ENCODE measurements around the gene RNF19B. TPM values are rescaled to one million over a fixed set of nuclear protein-coding genes. Genes with fewer than 3 reads are reported as not detected.

RNF19B gene
- total and polyA plus RNA-seq, 2 experiments from 2014 or later: 15.8 to 17.8 TPM

DNA sequence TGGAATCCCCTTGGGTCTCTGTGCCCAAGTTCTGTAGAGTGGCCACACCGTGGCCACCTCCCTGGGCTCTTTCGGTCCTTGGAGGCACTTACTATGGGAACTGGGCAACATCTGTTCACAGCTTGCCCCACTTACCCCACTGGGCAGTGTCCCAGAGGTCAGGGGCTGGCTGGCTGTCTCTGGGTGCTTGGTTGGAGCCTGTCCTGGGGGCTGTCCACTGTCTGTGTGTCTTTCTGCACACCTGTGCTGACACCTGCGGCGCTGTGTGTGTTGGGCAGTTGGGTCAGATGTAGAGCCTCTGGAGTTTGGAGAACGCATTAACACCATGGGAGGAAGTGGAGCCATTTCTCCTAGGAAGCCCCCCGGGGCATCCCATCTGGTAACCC, 62.1 kb downstream of the RNF19B start:
- DNase-seq (ENCODE audit: low read depth in 1 of 2, low spot score in 1 of 2): no peak
- Histone ChIP-seq H3K27me3 (peaks cover 36% of the 10 kb centered on the region), H3K36me3 (no peaks in the 10 kb centered on the region), H3K27ac (no peak overlapping the region), H3K4me1 (ENCODE audit: low read depth) (peaks cover 2% of the 10 kb centered on the region), H3K4me3 (no peak overlapping the region), H3K9me3 (ENCODE audit: low read depth) (no peaks in the 10 kb centered on the region)
- TF ChIP-seq CTCF (IDR thresholded peaks at IDR 0.05; ENCODE audit: low read depth, low read length): no peak

GRCh38 chr1:32901823-32902534, 62.6 kb downstream of the RNF19B start:
- TF ChIP-seq CTCF (IDR thresholded peaks at IDR 0.05; ENCODE audit: low read depth, low read length): no peak
- H3K27me3 ChIP-seq: peaks cover 36% of the 10 kb centered on the region
- DNase-seq (ENCODE audit: low read depth in 1 of 2, low spot score in 1 of 2): no peak
- no peaks in the 10 kb centered on the region for H3K9me3 ChIP-seq (ENCODE audit: low read depth)
- H3K4me1 ChIP-seq (ENCODE audit: low read depth): no peaks in the 10 kb centered on the region
- peak overlapping the region; percentile 36 for H3K4me3 ChIP-seq
- no peak overlapping the region for H3K27ac ChIP-seq
- H3K36me3 ChIP-seq: no peaks in the 10 kb centered on the region

GRCh38 chr1:32900956-32901822, 63.4 kb downstream of the RNF19B start, which contains the start of gene TMEM54:
Gene TMEM54 (minus strand): TSS chr1:32901389. CDS start chr1:32901238, 151 bp downstream.
- DNase-seq (ENCODE audit: low read depth in 1 of 2, low spot score in 1 of 2): peak in 1 of 2 donors; percentile 51
- Histone ChIP-seq H3K9me3 (ENCODE audit: low read depth) (no peaks in the 10 kb centered on the region), H3K27me3 (peaks cover 36% of the 10 kb centered on the region), H3K27ac (no peak within 1 kb of the TSS), H3K4me1 (ENCODE audit: low read depth) (no peaks in the 10 kb centered on the region), H3K4me3 (peak within 1 kb of the TSS; percentile 36), H3K36me3 (no peaks in the 10 kb centered on the region)
- TF ChIP-seq CTCF (IDR thresholded peaks at IDR 0.05; ENCODE audit: low read depth, low read length): peak; percentile 8

GRCh38 chr1:32900371-32900955, 64.1 kb downstream of the RNF19B start:
- Histone ChIP-seq H3K9me3 (ENCODE audit: low read depth) (no peaks in the 10 kb centered on the region), H3K4me3 (peak overlapping the region; percentile 36), H3K27me3 (peaks cover 36% of the 10 kb centered on the region), H3K4me1 (ENCODE audit: low read depth) (no peaks in the 10 kb centered on the region), H3K27ac (no peak overlapping the region), H3K36me3 (no peaks in the 10 kb centered on the region)
- no peak for TF ChIP-seq CTCF (IDR thresholded peaks at IDR 0.05; ENCODE audit: low read depth, low read length)
- peak in 1 of 2 donors; percentile 52 for DNase-seq (ENCODE audit: low read depth in 1 of 2, low spot score in 1 of 2)

DNA sequence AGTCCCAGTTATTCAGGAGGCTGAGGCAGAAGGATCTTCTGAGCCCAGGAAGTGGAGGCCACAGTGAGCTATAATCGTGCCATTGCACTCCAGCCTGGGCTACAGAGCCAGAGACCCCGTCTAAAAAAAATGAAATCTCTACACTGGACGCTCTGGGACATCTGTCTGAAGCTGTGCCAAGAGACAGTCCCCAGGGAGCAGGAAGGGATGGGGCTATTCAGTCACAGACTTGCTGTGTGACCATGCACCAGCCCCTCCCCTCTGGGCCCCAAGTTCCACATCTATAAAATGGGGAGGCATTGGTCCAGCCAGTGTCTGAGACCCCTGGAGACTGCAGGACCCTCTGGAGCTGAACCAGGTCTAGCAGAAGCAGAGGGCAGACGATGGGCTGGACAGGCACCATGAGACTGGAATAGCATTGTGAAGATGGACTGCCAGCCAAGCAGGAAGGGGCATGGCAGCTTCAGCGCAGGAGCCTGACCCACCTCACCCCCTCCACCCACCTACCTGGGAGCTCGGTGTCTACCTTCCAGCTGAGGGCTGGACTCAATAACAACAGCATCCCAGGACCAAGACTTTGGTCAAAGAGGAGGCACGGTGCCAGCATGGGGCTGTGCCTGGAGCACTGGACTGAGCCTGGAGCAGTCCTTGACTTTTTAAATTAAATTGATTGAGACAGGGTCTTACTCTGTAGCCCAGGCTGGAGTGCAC, 64.9 kb downstream of the RNF19B start:
- no peak for TF ChIP-seq CTCF (IDR thresholded peaks at IDR 0.05; ENCODE audit: low read depth, low read length)
- Histone ChIP-seq H3K27ac (no peak overlapping the region), H3K4me1 (ENCODE audit: low read depth) (no peaks in the 10 kb centered on the region), H3K4me3 (no peak overlapping the region), H3K36me3 (no peaks in the 10 kb centered on the region), H3K9me3 (ENCODE audit: low read depth) (no peaks in the 10 kb centered on the region), H3K27me3 (peaks cover 33% of the 10 kb centered on the region)
- DNase-seq (ENCODE audit: low read depth in 1 of 2, low spot score in 1 of 2): no peak
